Tibial artery (tissue), 4 donors: Measurements from ENCODE around the gene ERVV-1.

Experiments
- DNase-seq, 2 donors: peaks; one replicate each; pipeline ENCODE4 v3.0.0-alpha.2; 2019
- H3K27ac ChIP-seq, 2 donors: fragments of 200-600 bp; sonication (generic) in 1 of 2; 1 replicate in 1 of 2; 2 replicates in 1 of 2; pipeline ENCODE4 v1.5.1; 2018 to 2019; ENCODE audit warnings: mild to moderate bottlenecking in 1 of 2
- H3K27me3 ChIP-seq, 2 donors: fragments of 200-600 bp; sonication (generic) in 1 of 2; one replicate each; pipeline versions ENCODE4 v1.5.1 to v1.6.0; 2016 to 2019
- H3K36me3 ChIP-seq, 3 donors: fragments of 200-600 bp; sonication (generic) in 2 of 3; one replicate each; pipeline ENCODE4 v1.5.1; 2016 to 2019; ENCODE audit warnings: mild to moderate bottlenecking in 2 of 3
- H3K4me1 ChIP-seq, 4 donors: fragments of 200-600 bp; sonication (generic) in 2 of 4; 1 replicate in 3 of 4; 2 replicates in 1 of 4; pipeline ENCODE4 v1.5.1; 2016 to 2019
- H3K4me3 ChIP-seq, 2 donors: fragments of 200-600 bp; sonication (generic) in 1 of 2; 1 replicate in 1 of 2; 2 replicates in 1 of 2; pipeline ENCODE4 v1.5.1; 2018 to 2019; ENCODE audit warnings: mild to moderate bottlenecking in 2 of 2
- H3K9me3 ChIP-seq, 3 donors: fragments of 200-600 bp; sonication (generic) in 1 of 3; one replicate each; pipeline ENCODE4 v1.5.1; 2016 to 2019
- CTCF ChIP-seq, 2 experiments: fragments of 200-600 bp in 1 of 2; fragments of 450-650 bp in 1 of 2; IDR thresholded peaks; one replicate each; pipeline ENCODE4 v1.5.1; 2017 to 2019; ENCODE audit warnings: antibody characterized with exemption in 2 of 2, mild to moderate bottlenecking in 1 of 2, moderate library complexity in 1 of 2
- intact Hi-C: fragments of 100-400 bp; cut with DNase I; formaldehyde crosslinking; loops from one replicate; pipeline ENCODE4 v1.15.0; 2023; ENCODE audit warnings: low total_unique reads

Gene ERVV-1

GRCh38 chr19:52990759-52991418, 22.8 kb upstream of the ERVV-1 start:
- peaks cover 8 to 35% (median 31%) of the 10 kb centered on the region in 3 donors for H3K36me3 ChIP-seq
- H3K4me3 ChIP-seq: no peak overlapping the region
- intact Hi-C loops: no loop called here
- H3K27ac ChIP-seq: no peak overlapping the region
- TF ChIP-seq CTCF (IDR thresholded peaks at IDR 0.05): no peak
- H3K4me1 ChIP-seq: peaks cover 0 to 17% (median 11%) of the 10 kb centered on the region in 4 donors
- H3K27me3 ChIP-seq: no peaks in the 10 kb centered on the region
- H3K9me3 ChIP-seq: no peaks in the 10 kb centered on the region
- no peak for DNase-seq

GRCh38 chr19:52991484-52991883, 22.2 kb upstream of the ERVV-1 start:
- intact Hi-C loops: no loop called here
- no peak for TF ChIP-seq CTCF (IDR thresholded peaks at IDR 0.05)
- no peak for DNase-seq
- no peak overlapping the region for H3K4me3 ChIP-seq
- H3K27ac ChIP-seq: no peak overlapping the region
- no peaks in the 10 kb centered on the region for H3K27me3 ChIP-seq
- H3K36me3 ChIP-seq: peaks cover 2 to 29% (median 25%) of the 10 kb centered on the region in 3 donors
- peaks cover 0 to 17% (median 11%) of the 10 kb centered on the region in 4 donors for H3K4me1 ChIP-seq
- no peaks in the 10 kb centered on the region for H3K9me3 ChIP-seq

- Histone ChIP-seq H3K9me3 (peaks cover 0 to 3% (median 2%) of the 10 kb centered on the region in 3 donors), H3K36me3 (peaks cover 0 to 21% (median 21%) of the 10 kb centered on the region in 3 donors), H3K4me3 (peak overlapping the region; percentile 50 to 60), H3K27me3 (no peaks in the 10 kb centered on the region), H3K4me1 (peaks cover 0 to 17% (median 11%) of the 10 kb centered on the region in 4 donors), H3K27ac (peak overlapping the region; percentile 62 to 68)
- no peak for TF ChIP-seq CTCF (IDR thresholded peaks at IDR 0.05)
- peak; percentile 34 to 67 for DNase-seq
- intact Hi-C loops: no loop called here
Observed at GRCh38 chr19:52992109-52993004, 21.4 kb upstream of the ERVV-1 start.

- Histone ChIP-seq H3K36me3 (peaks cover 0 to 14% (median 10%) of the 10 kb centered on the region in 3 donors), H3K27me3 (no peaks in the 10 kb centered on the region), H3K4me3 (peak overlapping the region; percentile 50 to 60), H3K27ac (peak overlapping the region; percentile 62 to 68), H3K9me3 (peaks cover 0 to 9% (median 8%) of the 10 kb centered on the region in 3 donors), H3K4me1 (peaks cover 0 to 17% (median 11%) of the 10 kb centered on the region in 4 donors)
- peak; percentile 52 to 67 for TF ChIP-seq CTCF (IDR thresholded peaks at IDR 0.05)
- intact Hi-C loops: no loop called here
- DNase-seq: peak; percentile 79 to 89
Observed at GRCh38 chr19:52993342-52994178, 20.2 kb upstream of the ERVV-1 start.

GRCh38 chr19:52995711-52996110, 18.0 kb upstream of the ERVV-1 start:
- intact Hi-C loops: no loop called here
- H3K27ac ChIP-seq: no peak overlapping the region
- no peak overlapping the region for H3K4me3 ChIP-seq
- no peak for TF ChIP-seq CTCF (IDR thresholded peaks at IDR 0.05)
- no peaks in the 10 kb centered on the region for H3K36me3 ChIP-seq
- DNase-seq: no peak
- peaks cover 0 to 9% (median 8%) of the 10 kb centered on the region in 3 donors for H3K9me3 ChIP-seq
- H3K27me3 ChIP-seq: no peaks in the 10 kb centered on the region
- peaks cover 0 to 17% (median 11%) of the 10 kb centered on the region in 4 donors for H3K4me1 ChIP-seq
